Breast epithelium (tissue), 4 donors: ENCODE measurements around the gene CACNA1A. TPM values are rescaled to one million over a fixed set of nuclear protein-coding genes. Genes with fewer than 3 reads are reported as not detected.

Source experiments
- DNase-seq, 2 donors: peaks; one replicate each; pipeline ENCODE4 v3.0.0-alpha.2; 2019; ENCODE audit warnings: low spot score in 2 of 2
- H3K27ac ChIP-seq, 2 donors: fragments of 200-600 bp; sonication (generic) in 1 of 2; one replicate each; pipeline ENCODE4 v1.5.1; 2016 to 2019; ENCODE audit warnings: mild to moderate bottlenecking in 1 of 2
- H3K27me3 ChIP-seq, 2 donors: fragments of 200-600 bp; sonication (generic) in 1 of 2; one replicate each; pipeline versions ENCODE4 v1.5.1 to v1.6.0; 2017 to 2019; ENCODE audit warnings: control low read depth in 1 of 2, mild to moderate bottlenecking in 1 of 2
- H3K36me3 ChIP-seq: fragments of 200-600 bp; one replicate; pipeline ENCODE4 v1.5.1; 2019
- H3K4me1 ChIP-seq, 2 donors: fragments of 200-600 bp; sonication (generic); one replicate each; pipeline ENCODE4 v1.5.1; 2016 to 2019; ENCODE audit warnings: control low read depth in 1 of 2
- H3K4me3 ChIP-seq, 3 donors: fragments of 200-600 bp; sonication (generic); 1 replicate in 2 of 3; 2 replicates in 1 of 3; pipeline ENCODE4 v1.5.1; 2016 to 2019; ENCODE audit warnings: mild to moderate bottlenecking in 3 of 3, moderate library complexity in 2 of 3
- H3K9me3 ChIP-seq, 2 donors: fragments of 200-600 bp; sonication (generic) in 1 of 2; one replicate each; pipeline ENCODE4 v1.5.1; 2016 to 2019; ENCODE audit warnings: control low read depth in 1 of 2
- CTCF ChIP-seq, 3 donors: fragments of 450-650 bp; IDR thresholded peaks; one replicate each; pipeline ENCODE4 v1.5.1; 2016 to 2017; ENCODE audit warnings: antibody characterized with exemption in 3 of 3, mild to moderate bottlenecking in 3 of 3, moderate library complexity in 3 of 3
- POLR2A ChIP-seq: fragments of 450-650 bp; IDR thresholded peaks from one replicate; pipeline ENCODE4 v1.6.1; 2016; ENCODE audit warnings: antibody characterized with exemption, mild to moderate bottlenecking, moderate library complexity
- POLR2AphosphoS5 ChIP-seq, 3 donors: sonication (generic); formaldehyde crosslinking; IDR thresholded peaks; one replicate each; pipeline ENCODE4 v1.6.1; 2017; ENCODE audit warnings: antibody characterized with exemption in 3 of 3
- intact Hi-C: fragments of 100-400 bp; cut with DNase I; formaldehyde crosslinking; loops from one replicate; pipeline ENCODE4 v1.15.1; 2023; ENCODE audit warnings: low total_unique reads
- total RNA-seq, 3 donors: library from RNA; depleted of rRNA; stranded (reverse); fragments of >200 nt; gene quantifications; one replicate each; pipeline ENCODE4 v1.1.0, GENCODE V29; 2016

CACNA1A gene
- total RNA-seq, 3 donors from 2014 or later = 0.16 to 1.0 (median 0.33) TPM

- DNase-seq = peak in 1 of 2 donors; percentile 55
- Histone ChIP-seq H3K27ac (no peak overlapping the region), H3K9me3 (no peaks in the 10 kb centered on the region), H3K4me1 (no peaks in the 10 kb centered on the region), H3K4me3 (no peak overlapping the region), H3K27me3 (no peaks in the 10 kb centered on the region), H3K36me3 (no peaks in the 10 kb centered on the region)
- no peak for TF ChIP-seq POLR2A
- no peak for TF ChIP-seq CTCF (IDR thresholded peaks at IDR 0.05)
- TF ChIP-seq POLR2AphosphoS5 (IDR thresholded peaks at IDR 0.05) = no peak
- intact Hi-C loops = no loop called here
These were observed 64.3 kb downstream of the CACNA1A start for GRCh38 chr19:13441810-13442512.

GRCh38 chr19:13437919-13438618 is 68.2 kb downstream of the CACNA1A start:
- DNase-seq = no peak
- no peak overlapping the region for H3K4me3 ChIP-seq
- TF ChIP-seq POLR2A (no peak), CTCF (IDR thresholded peaks at IDR 0.05) (no peak), POLR2AphosphoS5 (IDR thresholded peaks at IDR 0.05) (no peak)
- no peaks in the 10 kb centered on the region for H3K36me3 ChIP-seq
- intact Hi-C loops = no loop called here
- H3K27ac ChIP-seq = no peak overlapping the region
- H3K4me1 ChIP-seq = no peaks in the 10 kb centered on the region
- H3K27me3 ChIP-seq = no peaks in the 10 kb centered on the region
- H3K9me3 ChIP-seq = no peaks in the 10 kb centered on the region

- Histone ChIP-seq H3K36me3 (no peaks in the 10 kb centered on the region), H3K27me3 (no peaks in the 10 kb centered on the region), H3K9me3 (no peaks in the 10 kb centered on the region), H3K4me3 (no peak overlapping the region), H3K4me1 (no peaks in the 10 kb centered on the region), H3K27ac (no peak overlapping the region)
- no peak for TF ChIP-seq POLR2A
- no peak for TF ChIP-seq POLR2AphosphoS5 (IDR thresholded peaks at IDR 0.05)
- no peak for TF ChIP-seq CTCF (IDR thresholded peaks at IDR 0.05)
- no peak for DNase-seq
- intact Hi-C loops = no loop called here
These were observed 69.9 kb downstream of the CACNA1A start for GRCh38 chr19:13436352-13436751.

- Histone ChIP-seq H3K9me3 (peaks cover 3 to 9% of the 10 kb centered on the region in 2 donors), H3K27me3 (peaks cover 0 to 5% of the 10 kb centered on the region in 2 donors), H3K4me1 (no peaks in the 10 kb centered on the region), H3K36me3 (no peaks in the 10 kb centered on the region), H3K27ac (no peak overlapping the region), H3K4me3 (no peak overlapping the region)
- intact Hi-C loops = no loop called here
- no peak for TF ChIP-seq POLR2A
- no peak for TF ChIP-seq POLR2AphosphoS5 (IDR thresholded peaks at IDR 0.05)
- TF ChIP-seq CTCF (IDR thresholded peaks at IDR 0.05) = peak in 1 of 3 donors; percentile 39
- DNase-seq = no peak
These were observed 75.3 kb downstream of the CACNA1A start for GRCh38 chr19:13430790-13431582.
